GM21367 (cell line): ENCODE measurements around the gene RINT1.
A peak's percentile ranks its signal among the peaks of the same experiment; 100 is the strongest.

Experiments used
- ATAC-seq: cut with Tn5 transposase; IDR thresholded peaks from one replicate; pipeline ENCODE4 v1.9.1; 2021; ENCODE audit not compliant: unreplicated experiment

Gene RINT1

DNA sequence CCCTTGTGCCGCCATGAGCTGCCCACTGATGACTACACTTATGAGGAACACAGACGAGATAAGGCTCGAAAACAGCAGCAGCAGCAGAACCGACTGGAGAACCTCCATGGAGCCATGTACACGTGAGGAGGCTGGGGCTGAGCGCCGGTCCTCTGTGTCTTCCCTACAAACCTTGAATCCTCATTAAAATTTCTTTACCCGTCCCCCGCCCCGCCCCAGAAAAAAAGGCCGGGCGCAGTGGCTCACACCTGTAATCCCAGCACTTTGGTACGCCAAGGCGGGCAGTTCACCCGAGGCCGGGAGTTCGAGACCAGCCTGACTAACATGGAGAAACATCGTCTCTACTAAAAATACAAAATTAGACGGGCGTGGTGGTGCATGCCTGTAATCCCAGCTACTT, 1.5 kb upstream of the RINT1 start:
- no peak for ATAC-seq

DNA sequence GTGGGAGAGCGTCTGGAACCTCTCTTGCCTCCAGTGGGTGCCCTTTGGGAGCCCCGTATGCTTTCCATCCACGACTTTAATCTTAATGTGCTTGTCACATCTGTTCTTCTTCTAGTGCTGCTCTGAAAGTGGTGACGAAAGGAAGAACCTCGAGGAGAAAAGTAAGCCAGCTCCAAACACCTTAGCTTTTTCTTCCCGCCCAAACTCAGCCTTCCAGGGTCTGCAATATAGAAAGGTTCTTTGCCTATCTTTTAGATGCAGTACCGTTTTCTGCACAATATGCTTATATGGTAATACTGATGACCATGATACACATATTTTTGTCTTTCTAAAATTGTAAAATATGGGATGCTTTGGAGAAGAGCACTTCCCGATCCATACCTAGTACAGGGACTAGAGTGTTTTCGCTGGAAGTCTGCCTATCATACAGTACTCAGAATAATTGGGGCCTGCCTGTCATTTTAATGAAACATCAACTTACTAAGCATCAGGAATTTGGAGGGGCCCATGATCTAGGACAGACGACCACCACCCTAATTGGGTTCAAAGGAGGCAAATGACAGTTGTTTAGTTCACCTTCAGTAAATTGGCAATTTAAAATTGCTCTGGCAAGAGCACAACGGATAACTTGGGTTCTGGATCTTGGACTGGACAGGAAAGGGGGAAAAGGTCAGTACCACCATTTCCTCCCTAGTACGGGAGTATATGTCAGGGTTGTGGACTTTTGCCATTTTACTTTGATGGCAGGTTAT, 884 bp downstream of the RINT1 start:
- ATAC-seq, result no peak

DNA sequence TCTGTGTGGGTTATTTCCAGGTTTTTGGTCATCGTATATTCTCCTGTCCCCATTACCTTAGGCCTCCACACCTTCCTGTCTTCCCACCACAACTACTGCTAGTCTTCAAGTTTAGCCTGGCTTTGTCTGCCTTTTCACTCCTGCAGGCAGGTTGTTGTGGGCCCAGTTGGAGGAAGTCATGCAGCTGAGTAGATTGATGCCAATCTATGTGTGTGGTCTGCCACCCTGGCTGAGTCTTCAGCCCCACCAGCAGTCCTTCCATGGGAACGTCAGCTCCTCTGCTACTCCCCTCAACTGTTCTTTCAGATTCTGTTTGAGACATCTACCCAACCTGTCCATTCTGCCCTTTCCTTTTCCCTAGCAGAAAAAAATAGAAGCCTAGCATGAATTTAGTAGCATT, 6.3 kb downstream of the RINT1 start:
- ATAC-seq, result no peak

DNA sequence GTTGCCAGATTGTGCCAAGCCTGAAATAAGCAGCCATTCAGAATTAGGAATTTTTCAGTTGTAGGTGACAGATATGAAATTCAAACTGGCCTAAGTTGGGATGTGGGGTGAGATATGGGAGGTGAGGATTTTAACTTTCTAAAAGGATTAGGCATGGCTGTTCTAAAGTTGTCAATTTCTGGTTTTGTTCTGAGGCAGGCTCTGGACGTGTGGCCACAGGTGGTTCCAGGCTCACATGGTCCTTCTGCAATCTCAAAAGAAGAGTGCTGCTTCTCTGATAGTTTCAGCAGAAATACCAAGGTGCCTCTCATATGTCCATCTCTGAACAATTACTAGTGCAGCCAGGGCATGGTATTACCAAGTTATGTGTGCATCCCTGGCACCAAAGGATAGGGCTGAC, 27.9 kb downstream of the RINT1 start:
- ATAC-seq, result no peak

- ATAC-seq, result no peak
Observed at GRCh38 chr7:105565190-105565589, 33.2 kb downstream of the RINT1 start.

GRCh38 chr7:105567024-105567423, 35.0 kb downstream of the RINT1 start:
- no peak for ATAC-seq

DNA sequence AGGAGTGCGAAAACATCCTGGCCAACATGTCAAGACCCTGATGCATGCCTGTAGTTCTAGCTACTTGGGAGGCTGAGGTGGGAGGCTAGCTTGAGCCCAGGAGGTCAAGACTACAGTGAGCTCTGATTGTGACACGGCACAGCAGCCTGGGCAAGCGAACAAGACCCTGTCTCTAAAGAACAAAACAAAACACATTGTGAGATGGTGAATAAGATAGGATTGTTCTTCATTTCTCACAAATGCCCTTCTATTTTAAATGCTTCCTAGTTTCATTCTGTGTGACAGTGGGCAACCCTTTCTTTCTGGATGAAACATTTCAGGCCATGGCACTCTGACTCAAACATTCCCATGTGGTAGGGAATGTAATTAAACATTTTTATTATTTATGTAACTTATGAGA, 35.8 kb downstream of the RINT1 start:
- ATAC-seq, result no peak

- ATAC-seq, result no peak
Observed at GRCh38 chr7:105571891-105572290, 39.9 kb downstream of the RINT1 start.

DNA sequence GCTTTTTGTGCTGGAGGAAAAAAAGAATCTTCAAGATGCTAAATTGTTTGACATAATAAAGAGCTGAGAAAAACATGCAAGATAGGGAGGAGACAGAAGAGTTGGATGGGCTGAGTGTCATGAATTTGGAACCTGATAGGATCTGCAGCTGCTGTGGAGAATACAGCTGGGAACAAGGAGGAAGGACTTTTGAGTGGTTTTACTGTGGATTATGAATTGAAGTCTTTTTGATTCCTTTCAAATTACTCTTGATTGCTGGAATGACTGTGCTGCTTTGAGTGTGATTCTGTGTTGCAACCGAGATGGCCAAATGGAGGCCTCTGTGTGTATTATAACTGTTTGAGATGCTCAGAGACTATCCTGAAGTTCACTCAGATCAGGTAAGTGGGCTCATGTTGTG, 45.2 kb downstream of the RINT1 start:
- ATAC-seq, result no peak

- ATAC-seq, result no peak
Observed at GRCh38 chr7:105578496-105578895, 46.5 kb downstream of the RINT1 start.

GRCh38 chr7:105580022-105580740, 48.2 kb downstream of the RINT1 start:
- ATAC-seq, result no peak

DNA sequence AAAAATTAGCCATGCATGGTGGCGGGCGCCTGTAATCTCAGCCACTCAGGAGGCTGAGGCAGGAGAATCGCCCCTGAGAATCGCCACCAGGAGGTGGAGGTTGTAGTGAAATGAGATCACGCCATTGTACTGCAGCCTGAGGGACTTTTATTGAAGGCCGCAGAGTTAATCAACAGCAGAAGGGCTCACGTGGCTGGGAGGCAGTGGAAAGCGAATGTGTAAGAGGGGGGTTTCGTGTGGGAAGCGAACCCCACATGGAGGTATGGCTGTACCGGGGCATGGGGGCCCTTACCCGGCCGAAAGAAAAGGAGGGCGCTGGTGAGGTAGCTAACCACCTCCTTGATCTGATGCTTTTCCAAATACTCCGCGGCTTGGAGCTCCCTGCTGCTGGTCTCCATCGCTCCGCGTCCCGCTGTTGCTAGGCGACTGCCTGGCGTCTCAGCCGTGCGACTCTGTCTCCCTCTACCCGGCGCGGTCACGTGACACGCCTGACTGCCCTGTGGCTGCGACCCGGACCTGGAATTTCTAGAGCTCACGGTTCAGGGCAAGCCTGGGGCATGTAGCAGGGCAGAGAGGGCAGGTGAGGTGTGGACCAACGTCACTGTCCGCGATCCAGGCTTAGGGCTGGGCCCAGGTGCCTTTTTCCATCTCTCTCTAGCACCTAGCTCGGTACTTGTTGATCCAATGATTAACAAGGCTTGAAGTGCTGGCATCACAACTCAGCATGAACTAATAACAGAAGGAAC, 49.2 kb downstream of the RINT1 start, which contains the start of gene EFCAB10:
EFCAB10 (minus strand) TSS at position 428 of the 746 bp plus-strand sequence; CDS start at position 398, 30 bp downstream.
- peak; percentile 72 for ATAC-seq

DNA sequence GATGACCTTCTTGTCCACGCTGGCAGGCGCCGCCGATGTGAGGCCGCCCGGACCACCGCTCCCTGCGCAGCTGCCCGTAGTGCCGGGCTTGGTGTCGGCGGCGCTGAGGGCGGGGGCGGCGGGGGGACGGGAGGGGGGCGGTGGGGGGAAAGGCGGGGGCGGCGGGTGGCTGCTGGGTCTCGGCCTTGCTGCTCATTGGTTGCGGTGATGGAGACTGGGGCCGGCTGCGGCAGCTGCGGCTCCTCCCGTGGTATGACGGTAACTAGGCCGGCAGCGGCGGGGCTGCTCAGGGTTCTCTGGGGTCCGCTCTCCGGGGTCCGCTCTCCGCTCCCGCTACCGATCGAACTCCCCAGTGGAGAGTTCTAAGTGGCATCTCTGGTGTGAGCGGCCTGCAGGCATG, 51.1 kb downstream of the RINT1 start:
- no peak for ATAC-seq

DNA sequence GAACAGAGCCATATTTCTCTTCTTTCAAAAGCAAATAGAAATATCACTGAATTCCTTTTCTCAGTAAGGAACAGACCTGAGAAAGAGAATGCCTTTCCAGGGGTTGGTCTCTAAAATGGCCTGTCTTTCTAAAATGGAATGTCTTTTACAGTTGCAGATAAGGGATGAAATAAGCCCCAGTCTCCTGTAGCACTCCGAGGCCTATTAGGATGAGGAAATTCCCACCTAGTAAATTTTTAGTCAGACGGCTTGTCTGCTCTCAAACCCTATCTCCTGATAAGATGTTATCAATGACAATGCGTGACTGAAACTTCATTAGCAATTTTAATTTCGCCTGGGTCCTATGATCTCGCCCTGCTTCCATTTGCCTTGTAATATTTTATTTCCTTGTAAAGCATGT, 52.2 kb downstream of the RINT1 start:
- ATAC-seq, result no peak

GRCh38 chr7:105585850-105586500, 54.0 kb downstream of the RINT1 start:
- no peak for ATAC-seq

DNA sequence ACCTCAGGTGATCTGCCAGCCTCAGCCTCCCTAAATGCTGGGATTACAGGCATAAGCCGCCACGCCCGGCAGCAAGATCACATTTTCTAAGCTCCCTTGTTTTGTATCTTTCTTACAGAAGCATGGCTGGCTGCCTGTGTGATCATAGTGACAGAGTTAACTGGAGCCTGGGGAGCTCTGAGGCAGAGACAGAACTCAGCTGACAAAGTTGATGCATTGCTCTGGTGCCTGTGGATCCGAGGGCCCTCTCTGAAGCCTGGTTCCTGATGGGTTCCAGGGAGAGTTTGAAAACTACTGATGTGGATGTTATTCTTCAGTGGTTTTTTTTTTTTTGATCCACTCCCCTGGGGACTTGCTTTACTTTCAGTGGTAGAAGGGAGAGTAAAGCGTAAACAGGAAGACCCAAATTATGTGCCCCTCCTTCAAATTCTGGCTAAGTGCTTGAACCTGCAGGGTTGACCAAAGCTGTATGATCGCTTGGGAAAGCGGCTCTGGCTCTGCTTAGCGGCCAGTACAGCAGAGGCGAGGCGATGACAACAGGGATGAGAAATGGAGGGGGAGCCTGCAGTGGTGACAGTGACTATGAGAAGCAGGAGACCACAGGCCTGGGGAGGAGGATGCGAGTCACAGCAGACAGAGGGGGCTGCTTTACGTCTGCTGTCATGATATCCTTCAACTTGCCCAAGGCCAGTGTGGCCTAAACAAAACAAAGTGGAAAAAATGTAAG, 56.1 kb downstream of the RINT1 start:
- no peak for ATAC-seq

GRCh38 chr7:105589356-105590077, 57.5 kb downstream of the RINT1 start:
- ATAC-seq, result peak; percentile 79

GRCh38 chr7:105590793-105591192, 58.8 kb downstream of the RINT1 start:
- no peak for ATAC-seq

GRCh38 chr7:105591522-105591921, 59.5 kb downstream of the RINT1 start:
- ATAC-seq, result no peak

GRCh38 chr7:105594034-105594433, 62.0 kb downstream of the RINT1 start:
- ATAC-seq, result no peak
